Esophagus squamous epithelium (tissue), 4 donors: Measurements from ENCODE around the gene ADGRD1.

Experiments used
- CTCF ChIP-seq, 6 experiments: fragments of 450-650 bp in 4 of 6; fragments of 200-600 bp in 2 of 6; sonication (generic) in 2 of 6; IDR thresholded peaks; one replicate each; pipeline ENCODE4 v1.5.1; 2016 to 2019; ENCODE audit warnings: antibody characterized with exemption in 6 of 6, mild to moderate bottlenecking in 4 of 6, moderate library complexity in 4 of 6
- POLR2A ChIP-seq, 4 donors: fragments of 450-650 bp; IDR thresholded peaks; one replicate each; pipeline ENCODE4 v1.6.1; 2017; ENCODE audit warnings: antibody characterized with exemption in 4 of 4, mild to moderate bottlenecking in 4 of 4, moderate library complexity in 3 of 4

GRCh38 chr12:131131077-131131807 is 177.5 kb downstream of the ADGRD1 start:
- TF ChIP-seq CTCF (IDR thresholded peaks at IDR 0.05) (no peak), POLR2A (IDR thresholded peaks at IDR 0.05) (no peak)
